ENCODE measurements around the gene PXYLP1. TPM values are rescaled to one million over a fixed set of nuclear protein-coding genes. Genes with fewer than 3 reads are reported as not detected.

The PXYLP1 gene
- total and polyA plus RNA-seq, 9 of the 15 experiments (the other 6 are each of a cell fraction or from before 2014, with no cell fraction given): 0.80 to 2.9 (median 1.3) TPM

DNA sequence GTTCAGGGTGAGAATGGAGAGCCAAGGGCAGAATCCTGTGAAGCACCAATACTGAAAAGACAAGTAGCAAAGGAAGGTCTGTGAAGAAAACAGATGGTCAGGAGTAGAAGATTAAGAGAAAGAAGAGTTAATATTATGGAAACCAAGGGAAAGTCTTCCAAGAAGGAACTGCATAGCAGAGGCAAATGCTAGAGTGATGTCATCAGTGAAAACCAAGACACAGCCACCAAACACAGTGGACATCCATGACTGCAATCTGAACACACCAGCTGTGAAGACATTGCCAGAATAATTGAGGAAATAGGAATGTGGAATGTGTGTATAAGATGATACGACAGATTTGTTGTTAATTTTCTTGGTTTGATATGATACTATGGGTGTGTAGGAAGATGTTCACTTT, 109.9 kb downstream of the PXYLP1 start:
- no peaks in the 10 kb centered on the region for H3K79me2 ChIP-seq (ENCODE audit: control insufficient read depth, insufficient read depth, low read length)
- no peak overlapping the region for H3K27ac ChIP-seq (ENCODE audit: extremely low read depth, low read depth, low read length)
- no peaks in the 10 kb centered on the region for H3K36me3 ChIP-seq (ENCODE audit: control insufficient read depth, insufficient read depth, low read length)
- peaks cover 4 to 39% of the 10 kb centered on the region in 2 experiments; a peak in 4 of 5 replicates for H3K4me1 ChIP-seq (replicated peaks in 1 of 2; ENCODE audit: control insufficient read depth in 2 of 2, insufficient read depth in 2 of 2, low read length in 2 of 2)
- BruUV-seq (replicated peaks): no TSS peak
- WGBS (ENCODE audit: insufficient coverage, low coverage, missing lambda C conversion rate): 41% methylated on average over 1 of the region's 1 CpG
- ChIA-PET POLR2A (interaction anchor here (1.0 kb wide), 1 partner anchor 9 kb away, joined by 3 read pairs; no protein-coding TSS in a partner anchor), CTCF (ENCODE audit: low intra/inter-chr PET ratio) (no interaction called here)
- no peak overlapping the region for H3K4me2 ChIP-seq (ENCODE audit: insufficient read depth, low read length)
- intact Hi-C loops (cut with micrococcal nuclease): no loop called here
- H3K27me3 ChIP-seq (ENCODE audit: control insufficient read depth in 2 of 2, insufficient read depth in 2 of 2, low read length in 2 of 2): no peaks in the 10 kb centered on the region
- no peak for DNase-seq (ENCODE audit: extremely low read depth in 1 of 4, low spot score in 3 of 4)
- no peaks in the 10 kb centered on the region for H3K9me3 ChIP-seq (replicated peaks; ENCODE audit: control insufficient read depth, insufficient read depth, low read depth, low read length)
- in situ Hi-C loops (cut with MboI): no loop called here
- H3K9ac ChIP-seq (ENCODE audit: insufficient read depth in 1 of 2, low read depth in 2 of 2, low read length in 2 of 2): no peak overlapping the region
- H4K20me1 ChIP-seq (replicated peaks; ENCODE audit: control insufficient read depth, insufficient read depth, low read length): no peaks in the 10 kb centered on the region
- TF ChIP-seq EHMT2 (IDR thresholded peaks at IDR 0.05) (peak; percentile 59; the same call in 1 of the 2 replicates), ZNF75A (CRISPR knock-in tag; IDR thresholded peaks at IDR 0.05) (no peak), PTTG1 (tag; IDR thresholded peaks at IDR 0.05; ENCODE audit: low read depth) (no peak), MTA2 (IDR thresholded peaks at IDR 0.05; ENCODE audit: low read depth) (0 out of 2 replicates have a peak, but pooled peaks have one; percentile 17), ATF7 (IDR thresholded peaks at IDR 0.05) (peak; percentile 81), TEAD4 (IDR thresholded peaks at IDR 0.05; ENCODE audit: low read length) (peak; percentile 45; the same call in 1 of the 2 replicates), TEAD4 (CRISPR knock-in tag; IDR thresholded peaks at IDR 0.05; ENCODE audit: borderline replicate concordance) (no peak), MYBL2 (IDR thresholded peaks at IDR 0.05; ENCODE audit: low read depth) (no peak), MYBL2 (CRISPR knock-in tag; IDR thresholded peaks at IDR 0.05; ENCODE audit: borderline replicate concordance) (no peak), CHCHD3 (CRISPR knock-in tag; IDR thresholded peaks at IDR 0.05) (no peak), JUND (IDR thresholded peaks at IDR 0.05; ENCODE audit: borderline replicate concordance, low read depth, low read length) (peak; percentile 59; the same call in 1 of the 2 replicates), JUND (tag; IDR thresholded peaks at IDR 0.05; ENCODE audit: borderline replicate concordance, low read depth, low read length) (peak; percentile 38; the same call in 1 of the 3 replicates), JUNB (CRISPR knock-in tag; conservative IDR thresholded peaks at IDR 0.05) (no peak), DACH1 (IDR thresholded peaks at IDR 0.05; ENCODE audit: partially characterized antibody) (no peak)
- TF ChIP-seq, protein P1, sequence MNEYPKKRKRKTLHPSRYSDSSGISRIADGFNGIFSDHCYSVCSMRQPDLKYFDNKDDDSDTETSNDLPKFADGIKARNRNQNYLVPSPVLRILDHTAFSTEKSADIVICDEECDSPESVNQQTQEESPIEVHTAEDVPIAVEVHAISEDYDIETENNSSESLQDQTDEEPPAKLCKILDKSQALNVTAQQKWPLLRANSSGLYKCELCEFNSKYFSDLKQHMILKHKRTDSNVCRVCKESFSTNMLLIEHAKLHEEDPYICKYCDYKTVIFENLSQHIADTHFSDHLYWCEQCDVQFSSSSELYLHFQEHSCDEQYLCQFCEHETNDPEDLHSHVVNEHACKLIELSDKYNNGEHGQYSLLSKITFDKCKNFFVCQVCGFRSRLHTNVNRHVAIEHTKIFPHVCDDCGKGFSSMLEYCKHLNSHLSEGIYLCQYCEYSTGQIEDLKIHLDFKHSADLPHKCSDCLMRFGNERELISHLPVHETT (CRISPR knock-in tag; conservative IDR thresholded peaks at IDR 0.05 in 1 of 2, IDR thresholded peaks at IDR 0.05 in 1 of 2): no peak
- TF ChIP-seq, protein P2, sequence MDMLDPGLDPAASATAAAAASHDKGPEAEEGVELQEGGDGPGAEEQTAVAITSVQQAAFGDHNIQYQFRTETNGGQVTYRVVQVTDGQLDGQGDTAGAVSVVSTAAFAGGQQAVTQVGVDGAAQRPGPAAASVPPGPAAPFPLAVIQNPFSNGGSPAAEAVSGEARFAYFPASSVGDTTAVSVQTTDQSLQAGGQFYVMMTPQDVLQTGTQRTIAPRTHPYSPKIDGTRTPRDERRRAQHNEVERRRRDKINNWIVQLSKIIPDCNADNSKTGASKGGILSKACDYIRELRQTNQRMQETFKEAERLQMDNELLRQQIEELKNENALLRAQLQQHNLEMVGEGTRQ (CRISPR knock-in tag; IDR thresholded peaks at IDR 0.05): no peak
- TF ChIP-seq, protein P3, sequence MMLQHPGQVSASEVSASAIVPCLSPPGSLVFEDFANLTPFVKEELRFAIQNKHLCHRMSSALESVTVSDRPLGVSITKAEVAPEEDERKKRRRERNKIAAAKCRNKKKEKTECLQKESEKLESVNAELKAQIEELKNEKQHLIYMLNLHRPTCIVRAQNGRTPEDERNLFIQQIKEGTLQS (IDR thresholded peaks at IDR 0.05): peak; percentile 87
- TF ChIP-seq, protein P3 (CRISPR knock-in tag; conservative IDR thresholded peaks at IDR 0.05): no peak
- no peak overlapping the region for H3K4me3 ChIP-seq
- peak; percentile 53 for ATAC-seq
- peak overlapping the region; percentile 57 for H2AFZ ChIP-seq (ENCODE audit: low read depth, low read length)
- FAIRE-seq: no peak
- no peaks in the 10 kb centered on the region for H3K9me1 ChIP-seq (ENCODE audit: control insufficient read depth, insufficient read depth, low read length)

Data from K562 (cell line).